ENCODE results near the gene THAP7. TPM values are rescaled to one million over a fixed set of nuclear protein-coding genes. Genes with fewer than 3 reads are reported as not detected.

Gene THAP7
- total and polyA plus RNA-seq, 9 of the 15 experiments (the other 6 are each of a cell fraction or from before 2014, with no cell fraction given), result 7.9 to 263 (median 84.1) TPM

- TF ChIP-seq ZNF449 (CRISPR knock-in tag; IDR thresholded peaks at IDR 0.05) (0 out of 2 replicates have a peak, but pooled peaks have one; percentile 14), BMI1 (IDR thresholded peaks at IDR 0.05; ENCODE audit: low read length) (peak; percentile 100), ZBTB2 (IDR thresholded peaks at IDR 0.05) (no peak), SAFB (IDR thresholded peaks at IDR 0.05; ENCODE audit: borderline replicate concordance, low read depth, low read length) (peak; percentile 59; the same call in 1 of the 2 replicates), BDP1 (IDR thresholded peaks at IDR 0.05; ENCODE audit: insufficient read depth, insufficient read length) (no peak), ERF (CRISPR knock-in tag; IDR thresholded peaks at IDR 0.05) (peak; percentile 97; the same call in 1 of the 2 replicates), MTA1 (IDR thresholded peaks at IDR 0.05; ENCODE audit: borderline replicate concordance) (no peak), REST (IDR thresholded peaks at IDR 0.05; ENCODE audit: borderline replicate concordance) (no peak), REST (CRISPR knock-in tag; IDR thresholded peaks at IDR 0.05; ENCODE audit: low read depth) (peak; percentile 89), POLR2H (tag; IDR thresholded peaks at IDR 0.05; ENCODE audit: low read depth) (no peak), CHD1 (IDR thresholded peaks at IDR 0.05; ENCODE audit: low read length) (no peak), HOXB6 (CRISPR knock-in tag; IDR thresholded peaks at IDR 0.05; ENCODE audit: borderline replicate concordance) (peak; percentile 7; the same call in 1 of the 2 replicates), KDM2B (CRISPR knock-in tag; IDR thresholded peaks at IDR 0.05) (peak; percentile 97), ZNF830 (CRISPR knock-in tag; IDR thresholded peaks at IDR 0.05) (peak; percentile 98)
Observed at GRCh38 chr22:21014202-21014725, 12.3 kb upstream of the THAP7 start (continued).
